Measurements from ENCODE around the gene FRMPD1.
"Not testable (repeated sequence)": the region's sequence is repeated elsewhere in the genome, so short reads cannot be mapped to it uniquely, and the experiment has no call there.

FRMPD1 gene

DNA sequence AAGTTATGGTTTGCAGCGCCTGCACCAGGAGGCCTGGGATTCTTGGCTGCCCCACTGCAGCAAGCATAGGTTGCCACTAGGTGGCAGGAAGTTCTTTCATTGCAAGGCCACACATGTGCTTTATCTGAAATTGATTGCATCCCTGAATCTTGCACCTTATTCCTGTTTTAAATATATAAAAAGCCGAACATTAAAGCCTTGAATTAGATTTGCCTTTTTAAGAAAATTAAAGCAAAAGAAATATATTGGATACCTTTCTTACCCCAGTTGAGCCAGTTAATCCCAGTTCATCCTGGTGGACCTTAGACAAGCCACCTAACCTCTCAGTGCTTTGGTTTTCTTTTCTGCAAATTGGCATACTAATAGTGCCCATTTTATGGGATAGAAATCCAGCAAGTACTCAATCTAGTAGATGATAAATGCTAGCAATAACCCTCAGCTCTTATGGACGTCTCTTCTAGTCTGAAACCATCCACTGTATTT lies 96.6 kb downstream of the FRMPD1 start:
- Histone ChIP-seq H3K9ac (ENCODE audit: low read depth, low read length, poor library complexity, severe bottlenecking) (no peak overlapping the region), H3K79me2 (ENCODE audit: insufficient read depth, low read length) (no peaks in the 10 kb centered on the region), H3K27me3 (ENCODE audit: insufficient read depth, low read length, poor library complexity, severe bottlenecking) (no peaks in the 10 kb centered on the region), H3K9me2 (replicated peaks; ENCODE audit: low read depth, low read length) (no peaks in the 10 kb centered on the region), H3F3A (ENCODE audit: low read depth) (no peaks in the 10 kb centered on the region), H3K4me3 (ENCODE audit: low read length, poor library complexity, severe bottlenecking) (no peak overlapping the region), H4K20me1 (ENCODE audit: insufficient read depth, low read length, poor library complexity, severe bottlenecking) (no peaks in the 10 kb centered on the region), H3K4me1 (ENCODE audit: insufficient read depth, low read length, poor library complexity, severe bottlenecking) (no peaks in the 10 kb centered on the region), H3K36me3 (ENCODE audit: insufficient read depth, low read length) (no peaks in the 10 kb centered on the region), H3K4me2 (ENCODE audit: low read depth, low read length, poor library complexity, severe bottlenecking) (no peak overlapping the region), H2AFZ (ENCODE audit: low read length) (peak overlapping the region; percentile 63), H3K9me3 (ENCODE audit: insufficient read depth, low read depth, low read length) (no peaks in the 10 kb centered on the region)
- no peak for TF ChIP-seq EZH2phosphoT487 (IDR thresholded peaks at IDR 0.05; ENCODE audit: borderline replicate concordance)
- peak; percentile 97 for TF ChIP-seq CTCF (conservative IDR thresholded peaks at IDR 0.05; ENCODE audit: low read length)

- Histone ChIP-seq H3K4me3 (ENCODE audit: low read length, poor library complexity, severe bottlenecking) (no peak overlapping the region), H4K20me1 (ENCODE audit: insufficient read depth, low read length, poor library complexity, severe bottlenecking) (peaks cover 2% of the 10 kb centered on the region), H3F3A (ENCODE audit: low read depth) (no peaks in the 10 kb centered on the region), H2AFZ (ENCODE audit: low read length) (0 out of 2 replicates have a peak overlapping the region, but pooled peaks have one; percentile 30), H3K27me3 (ENCODE audit: insufficient read depth, low read length, poor library complexity, severe bottlenecking) (no peaks in the 10 kb centered on the region), H3K79me2 (ENCODE audit: insufficient read depth, low read length) (peaks cover 4% of the 10 kb centered on the region), H3K36me3 (ENCODE audit: insufficient read depth, low read length) (no peaks in the 10 kb centered on the region), H3K4me2 (ENCODE audit: low read depth, low read length, poor library complexity, severe bottlenecking) (no peak overlapping the region), H3K9me3 (ENCODE audit: insufficient read depth, low read depth, low read length) (no peaks in the 10 kb centered on the region), H3K4me1 (ENCODE audit: insufficient read depth, low read length, poor library complexity, severe bottlenecking) (no peaks in the 10 kb centered on the region), H3K9me2 (replicated peaks; ENCODE audit: low read depth, low read length) (no peaks in the 10 kb centered on the region), H3K9ac (ENCODE audit: low read depth, low read length, poor library complexity, severe bottlenecking) (no peak overlapping the region)
- TF ChIP-seq CTCF (conservative IDR thresholded peaks at IDR 0.05; ENCODE audit: low read length) (no peak), EZH2phosphoT487 (IDR thresholded peaks at IDR 0.05; ENCODE audit: borderline replicate concordance) (no peak)
Measured at GRCh38 chr9:37749129-37749528, 98.4 kb downstream of the FRMPD1 start.

GRCh38 chr9:37751186-37751585 lies 100.4 kb downstream of the FRMPD1 start:
- Histone ChIP-seq H4K20me1 (ENCODE audit: insufficient read depth, low read length, poor library complexity, severe bottlenecking) (peaks cover 5% of the 10 kb centered on the region), H3K4me3 (ENCODE audit: low read length, poor library complexity, severe bottlenecking) (no peak overlapping the region), H3K9me3 (ENCODE audit: insufficient read depth, low read depth, low read length) (no peaks in the 10 kb centered on the region), H3K79me2 (ENCODE audit: insufficient read depth, low read length) (peaks cover 11% of the 10 kb centered on the region), H3K9ac (ENCODE audit: low read depth, low read length, poor library complexity, severe bottlenecking) (no peak overlapping the region), H2AFZ (ENCODE audit: low read length) (no peak overlapping the region), H3K4me2 (ENCODE audit: low read depth, low read length, poor library complexity, severe bottlenecking) (no peak overlapping the region), H3K4me1 (ENCODE audit: insufficient read depth, low read length, poor library complexity, severe bottlenecking) (peaks cover 11% of the 10 kb centered on the region), H3F3A (ENCODE audit: low read depth) (no peaks in the 10 kb centered on the region), H3K36me3 (ENCODE audit: insufficient read depth, low read length) (no peaks in the 10 kb centered on the region), H3K27me3 (ENCODE audit: insufficient read depth, low read length, poor library complexity, severe bottlenecking) (no peaks in the 10 kb centered on the region), H3K9me2 (replicated peaks; ENCODE audit: low read depth, low read length) (no peaks in the 10 kb centered on the region)
- TF ChIP-seq EZH2phosphoT487 (IDR thresholded peaks at IDR 0.05; ENCODE audit: borderline replicate concordance) (no peak), CTCF (conservative IDR thresholded peaks at IDR 0.05; ENCODE audit: low read length) (no peak)

GRCh38 chr9:37751704-37752103 lies 101.0 kb downstream of the FRMPD1 start:
- not testable (repeated sequence) for H3K9me2 ChIP-seq (replicated peaks; ENCODE audit: low read depth, low read length); H2AFZ ChIP-seq (ENCODE audit: low read length); H4K20me1 ChIP-seq (ENCODE audit: insufficient read depth, low read length, poor library complexity, severe bottlenecking)

DNA sequence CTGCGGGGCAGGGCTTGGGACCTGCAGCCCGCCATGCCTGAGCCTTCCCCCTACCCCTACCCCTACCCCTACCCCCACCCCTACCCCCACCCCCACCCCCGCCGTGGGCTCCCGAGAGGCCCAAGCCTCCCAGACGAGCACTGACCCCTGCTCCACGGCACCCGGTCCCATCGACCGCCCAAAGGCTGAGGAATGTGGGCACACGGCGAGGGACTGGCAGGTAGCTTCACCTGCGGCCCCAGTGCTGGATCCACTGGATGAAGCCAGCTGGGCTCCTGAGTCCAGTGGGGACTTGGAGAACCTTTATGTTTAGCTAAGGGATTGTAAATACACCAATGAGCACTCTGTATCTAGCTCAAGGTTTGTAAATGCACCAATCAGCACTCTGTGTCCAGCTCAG lies 101.4 kb downstream of the FRMPD1 start:
- not testable (repeated sequence) for H3K4me3 ChIP-seq (ENCODE audit: low read length, poor library complexity, severe bottlenecking); H3K4me2 ChIP-seq (ENCODE audit: low read depth, low read length, poor library complexity, severe bottlenecking); H4K20me1 ChIP-seq (ENCODE audit: insufficient read depth, low read length, poor library complexity, severe bottlenecking); H3K9me3 ChIP-seq (ENCODE audit: insufficient read depth, low read depth, low read length); H2AFZ ChIP-seq (ENCODE audit: low read length); H3K9me2 ChIP-seq (replicated peaks; ENCODE audit: low read depth, low read length); H3K9ac ChIP-seq (ENCODE audit: low read depth, low read length, poor library complexity, severe bottlenecking); H3F3A ChIP-seq (ENCODE audit: low read depth); H3K27me3 ChIP-seq (ENCODE audit: insufficient read depth, low read length, poor library complexity, severe bottlenecking); H3K36me3 ChIP-seq (ENCODE audit: insufficient read depth, low read length)
- Histone ChIP-seq H3K4me1 (ENCODE audit: insufficient read depth, low read length, poor library complexity, severe bottlenecking) (peaks cover 11% of the 10 kb centered on the region), H3K79me2 (ENCODE audit: insufficient read depth, low read length) (peaks cover 11% of the 10 kb centered on the region)

More at GRCh38 chr9:37751704-37752103, 101.0 kb downstream of the FRMPD1 start:
- H3K27me3 ChIP-seq (ENCODE audit: insufficient read depth, low read length, poor library complexity, severe bottlenecking); H3K9me3 ChIP-seq (ENCODE audit: insufficient read depth, low read depth, low read length); H3K4me2 ChIP-seq (ENCODE audit: low read depth, low read length, poor library complexity, severe bottlenecking); H3K36me3 ChIP-seq (ENCODE audit: insufficient read depth, low read length); H3F3A ChIP-seq (ENCODE audit: low read depth); H3K9ac ChIP-seq (ENCODE audit: low read depth, low read length, poor library complexity, severe bottlenecking); H3K4me3 ChIP-seq (ENCODE audit: low read length, poor library complexity, severe bottlenecking): not testable (repeated sequence)
- Histone ChIP-seq H3K4me1 (ENCODE audit: insufficient read depth, low read length, poor library complexity, severe bottlenecking) (peaks cover 11% of the 10 kb centered on the region), H3K79me2 (ENCODE audit: insufficient read depth, low read length) (peaks cover 11% of the 10 kb centered on the region)
